Cardiac septum (tissue), 1 donor: Measurements from ENCODE around the gene TBC1D21. TPM values are rescaled to one million over a fixed set of nuclear protein-coding genes. Genes with fewer than 3 reads are reported as not detected.

Source experiments
- DNase-seq: peaks from one replicate; pipeline ENCODE4 v3.0.0-alpha.2; 2020; ENCODE audit warnings: low spot score
- intact Hi-C: fragments of 100-400 bp; cut with DNase I; formaldehyde crosslinking; loops from one replicate; pipeline ENCODE4 v1.14.0; 2022
- long read RNA-seq: library from polyadenylated mRNA; unstranded; transcript quantifications from one replicate; pipeline ENCODE4 v2.0.0, GENCODE V29; 2021
- total RNA-seq: library from RNA; stranded (reverse); fragmentation: NEBNext Ultra II Directional; extraction: Animal tissue kit (Norgen Biotek cat#: 25700); gene quantifications from one replicate; pipeline ENCODE4 v1.2.1, GENCODE V29; 2021
- donor health status: DM: no; HTN: no; CAD: no.

Gene TBC1D21
- total RNA-seq: not detected
- long read RNA-seq: 0 reads

GRCh38 chr15:73873456-73873855, at the start of gene TBC1D21:
TBC1D21 (plus strand) TSS chr15:73873564; CDS start chr15:73873710, 146 bp downstream.
- DNase-seq: peak; percentile 54
- intact Hi-C loops: no loop called here

DNA sequence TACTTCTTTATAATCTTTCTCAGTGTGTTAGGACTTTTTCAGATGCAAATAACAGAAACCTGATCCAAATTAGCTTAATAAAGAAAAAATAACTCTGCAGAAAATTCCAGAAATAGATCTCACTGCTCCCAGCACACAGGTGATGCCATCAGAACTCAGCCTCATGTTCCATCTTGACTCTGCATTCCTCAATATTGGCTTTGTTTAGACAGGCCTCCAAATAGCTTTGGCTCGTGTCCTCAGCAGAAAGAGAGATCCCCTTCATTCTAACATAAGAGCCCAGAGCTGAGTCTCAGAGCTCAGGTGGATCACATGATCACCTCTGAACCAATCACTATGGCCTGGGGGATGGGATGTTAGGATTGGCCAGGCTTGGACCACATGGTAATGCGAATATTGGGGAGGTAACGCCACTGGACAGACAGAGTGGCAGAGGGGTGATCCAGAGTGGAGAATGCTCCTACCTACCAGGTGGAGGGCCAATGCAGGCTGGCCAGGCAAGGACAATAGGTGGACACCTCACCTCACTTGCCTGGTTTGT, 46.6 kb upstream of the TBC1D21 start:
- intact Hi-C loops: no loop called here

DNA sequence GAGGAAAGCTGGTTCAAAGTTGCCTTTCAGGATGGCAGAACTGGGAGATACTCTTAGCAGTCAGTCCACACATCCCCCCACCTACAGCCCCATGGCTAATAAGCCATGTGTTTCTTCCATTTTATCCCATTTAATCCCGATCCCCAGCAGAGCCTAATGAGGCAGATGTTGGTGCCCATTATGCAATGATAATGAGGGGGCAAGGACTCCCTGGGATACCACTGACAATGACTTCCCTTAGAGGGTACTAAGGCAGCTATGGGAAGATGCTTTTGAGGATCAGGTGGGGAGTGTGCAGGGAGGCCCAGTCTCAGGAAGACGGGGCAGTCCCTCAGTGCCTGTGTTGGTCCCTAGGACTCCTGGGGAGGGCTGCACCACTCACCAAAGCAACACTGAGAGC, 43.8 kb upstream of the TBC1D21 start:
- DNase-seq: no peak
- intact Hi-C loops: no loop called here

More for the DNA sequence above, 46.6 kb upstream of the TBC1D21 start:
- no peak for DNase-seq

DNA sequence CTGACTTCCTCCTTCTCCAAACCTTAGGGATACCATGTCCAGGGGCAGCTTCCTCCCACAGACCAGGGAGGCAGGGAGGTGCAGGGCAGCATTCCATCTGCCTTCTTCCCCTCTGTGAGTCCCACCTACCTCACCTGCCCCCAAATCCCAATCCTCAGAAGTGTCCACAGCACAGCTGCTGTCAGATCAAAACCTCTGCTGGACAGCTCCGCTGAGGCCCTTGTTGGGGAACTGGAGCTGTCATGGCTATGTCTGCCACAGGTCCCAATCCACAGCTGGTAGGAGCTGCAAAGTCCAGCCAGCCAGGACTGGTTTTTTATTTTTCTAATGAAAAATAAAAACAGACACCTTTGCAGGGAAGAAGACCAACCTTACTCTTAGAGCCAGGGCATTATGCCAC, 40.7 kb upstream of the TBC1D21 start:
- intact Hi-C loops: no loop called here
- DNase-seq: no peak

DNA sequence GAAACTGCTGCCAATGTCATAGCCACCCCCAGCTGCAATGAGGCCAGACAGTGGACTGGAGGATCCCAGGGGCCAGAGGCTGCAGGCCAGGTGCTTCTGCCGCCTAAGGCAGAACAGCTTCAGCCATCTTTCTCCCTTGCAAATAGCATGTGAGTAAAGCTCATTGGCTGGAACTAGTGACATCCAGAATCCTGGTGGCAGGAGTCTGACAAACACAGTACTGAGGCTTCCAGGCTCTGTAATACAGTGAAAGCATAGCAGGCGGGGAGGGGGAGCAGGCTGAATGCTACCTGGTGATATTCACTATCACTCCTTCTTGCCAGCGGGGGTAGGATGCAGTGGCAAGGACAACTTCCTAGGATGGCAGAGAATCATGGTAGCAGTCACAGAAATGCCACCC, 36.5 kb upstream of the TBC1D21 start:
- peak; percentile 26 for DNase-seq
- intact Hi-C loops: no loop called here

DNA sequence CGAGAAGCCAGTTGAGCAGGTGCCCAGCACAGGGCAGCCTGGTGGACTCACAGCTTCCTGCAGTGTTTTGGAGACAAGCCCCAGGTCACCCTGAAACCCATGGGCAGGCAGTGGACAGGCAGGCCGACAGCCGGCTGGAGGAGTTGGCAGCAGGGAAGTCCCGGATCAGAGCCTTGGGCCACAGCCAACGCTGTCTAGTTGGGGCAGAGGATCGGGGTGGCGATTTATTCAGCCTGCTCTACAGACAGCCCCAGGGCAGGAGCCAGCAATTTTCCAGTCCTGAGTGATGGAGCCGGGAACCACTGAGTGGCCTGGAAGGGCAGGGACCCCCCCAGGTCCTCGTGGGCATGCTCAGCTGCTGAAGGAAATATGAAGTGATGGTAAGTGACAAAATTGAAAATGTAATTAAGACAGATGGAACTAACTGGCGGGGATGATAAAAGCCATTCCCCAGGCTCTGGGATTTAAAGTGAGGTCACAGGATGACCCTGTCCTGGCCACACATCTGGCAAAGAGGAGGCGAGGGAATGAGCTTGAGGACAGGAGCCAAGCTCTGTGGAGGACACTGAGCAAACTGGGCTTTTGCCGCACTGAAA, 34.4 kb upstream of the TBC1D21 start:
- intact Hi-C loops: no loop called here

GRCh38 chr15:73839699-73840377, 33.5 kb upstream of the TBC1D21 start:
- intact Hi-C loops: no loop called here
- peak; percentile 17 for DNase-seq

More for the DNA sequence above, 34.4 kb upstream of the TBC1D21 start:
- peak; percentile 92 for DNase-seq

DNA sequence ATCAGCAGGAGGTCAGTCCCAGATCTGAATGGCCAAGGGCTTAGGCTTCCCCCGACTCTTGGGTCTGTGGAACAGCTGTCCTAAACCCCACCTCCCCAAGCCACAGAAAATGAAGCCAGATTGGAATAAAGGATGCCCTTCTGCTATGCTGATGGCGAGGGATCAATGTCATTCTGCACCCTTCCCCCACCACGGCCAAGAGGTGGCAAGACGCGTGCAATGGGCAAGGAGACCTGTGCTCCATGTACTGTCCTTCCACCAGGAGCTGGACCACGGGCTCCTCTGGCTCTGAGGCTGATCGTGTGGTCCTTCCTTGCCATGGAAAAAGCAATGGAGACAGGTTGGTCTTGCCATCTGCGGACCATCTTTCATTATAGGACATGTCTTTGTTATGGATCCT, 32.6 kb upstream of the TBC1D21 start:
- DNase-seq: peak; percentile 55
- intact Hi-C loops: no loop called here

GRCh38 chr15:73841756-73842725, 31.3 kb upstream of the TBC1D21 start:
- intact Hi-C loops: no loop called here
- DNase-seq: peak; percentile 39

DNA sequence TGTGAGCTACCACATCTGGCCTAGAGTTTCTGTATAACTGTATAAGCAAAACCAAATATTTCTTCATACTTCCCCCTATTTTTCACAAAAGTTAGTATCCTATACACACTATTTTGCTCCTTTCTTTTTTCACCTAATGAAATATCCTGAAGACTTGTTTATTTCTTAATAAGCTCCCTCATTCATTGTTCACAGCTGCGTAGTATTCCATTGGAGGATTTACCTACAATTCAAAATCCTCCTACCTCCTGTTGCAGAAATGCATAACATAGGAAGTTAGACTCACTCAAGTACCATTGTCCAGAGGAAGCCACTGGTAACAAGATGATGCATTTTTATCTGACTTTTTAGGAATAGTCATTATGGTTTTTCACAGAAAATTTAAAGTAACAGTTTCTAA, 29.6 kb upstream of the TBC1D21 start:
- intact Hi-C loops: no loop called here
- DNase-seq: no peak

DNA sequence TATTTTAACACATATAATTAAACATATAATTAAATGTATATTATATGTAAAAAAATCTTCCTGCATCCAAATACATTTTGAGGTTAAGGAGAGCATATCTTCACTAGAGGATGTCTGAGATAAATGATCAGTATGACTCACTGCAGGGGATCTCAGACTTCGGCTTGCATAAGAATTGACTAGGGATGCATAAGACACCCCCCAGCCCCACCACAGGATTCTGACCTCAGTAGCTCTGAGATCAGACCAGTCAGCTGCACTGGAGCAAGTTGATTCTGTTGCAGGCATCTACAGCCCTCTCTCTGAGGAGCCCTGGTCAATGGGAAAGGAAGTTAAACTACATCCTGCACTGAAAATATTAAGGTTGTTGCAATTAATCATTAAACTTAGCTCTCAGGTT, 29.0 kb upstream of the TBC1D21 start:
- intact Hi-C loops: no loop called here
- no peak for DNase-seq

DNA sequence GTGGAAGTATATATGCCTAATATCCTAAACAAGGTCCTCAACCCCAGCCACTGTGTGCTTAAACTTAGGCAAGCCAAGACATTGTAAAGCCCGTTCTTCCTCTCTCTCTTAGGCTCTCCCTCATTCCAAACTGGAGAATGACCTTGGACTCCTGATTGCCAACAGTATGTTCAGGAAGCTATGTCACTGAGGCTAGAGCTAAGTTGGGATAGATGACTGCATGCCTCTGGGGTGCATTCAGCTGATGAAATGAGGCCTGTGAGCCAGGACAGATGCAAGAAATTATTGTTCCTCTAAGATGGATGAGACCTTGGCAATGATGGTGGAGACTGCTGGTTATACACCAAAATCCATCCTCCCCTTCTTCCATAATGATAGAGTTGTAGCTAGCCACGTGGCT, 27.9 kb upstream of the TBC1D21 start:
- intact Hi-C loops: no loop called here
- DNase-seq: peak; percentile 47

DNA sequence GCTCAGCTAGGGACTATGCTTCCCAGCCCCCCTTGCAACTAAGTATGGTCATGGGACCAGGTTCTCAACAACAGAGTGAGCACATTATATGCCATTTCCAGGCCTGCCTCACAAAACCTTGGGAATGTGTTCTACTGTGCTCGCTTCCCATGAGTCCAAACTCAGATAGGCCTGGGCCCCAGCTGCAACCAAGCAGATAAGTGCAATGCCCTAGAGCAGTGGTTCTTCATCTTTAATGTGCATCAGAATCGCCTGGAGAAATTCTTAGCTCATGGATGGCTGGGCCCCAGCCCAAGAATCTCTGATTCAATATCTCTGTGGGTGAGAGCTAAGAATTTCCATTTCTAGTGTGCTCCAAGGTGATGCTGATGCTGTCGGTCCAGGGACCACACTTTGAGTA, 27.5 kb upstream of the TBC1D21 start:
- intact Hi-C loops: no loop called here
- peak; percentile 26 for DNase-seq

DNA sequence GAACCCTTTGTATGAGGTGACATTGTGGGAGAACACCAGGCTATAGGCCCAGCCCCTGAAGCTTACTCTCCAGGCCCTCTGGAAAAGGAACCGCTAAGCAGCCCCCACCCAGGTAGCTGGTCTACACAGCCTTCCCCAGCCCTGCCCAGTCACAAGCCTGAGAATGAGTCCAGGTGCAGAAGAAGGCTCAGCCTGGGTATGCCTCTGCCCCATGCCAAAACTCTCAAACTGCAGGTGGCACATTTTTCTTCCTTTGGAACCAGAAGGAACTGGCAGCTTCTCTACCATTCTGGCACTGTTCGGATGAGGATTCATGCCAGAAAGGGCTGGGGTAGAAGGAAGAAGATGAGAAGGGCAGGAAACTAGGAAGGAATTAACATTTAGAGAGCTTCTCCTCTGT, 23.7 kb upstream of the TBC1D21 start:
- no peak for DNase-seq
- intact Hi-C loops: no loop called here

GRCh38 chr15:73850228-73850627, 23.1 kb upstream of the TBC1D21 start:
- no peak for DNase-seq
- intact Hi-C loops: no loop called here

DNA sequence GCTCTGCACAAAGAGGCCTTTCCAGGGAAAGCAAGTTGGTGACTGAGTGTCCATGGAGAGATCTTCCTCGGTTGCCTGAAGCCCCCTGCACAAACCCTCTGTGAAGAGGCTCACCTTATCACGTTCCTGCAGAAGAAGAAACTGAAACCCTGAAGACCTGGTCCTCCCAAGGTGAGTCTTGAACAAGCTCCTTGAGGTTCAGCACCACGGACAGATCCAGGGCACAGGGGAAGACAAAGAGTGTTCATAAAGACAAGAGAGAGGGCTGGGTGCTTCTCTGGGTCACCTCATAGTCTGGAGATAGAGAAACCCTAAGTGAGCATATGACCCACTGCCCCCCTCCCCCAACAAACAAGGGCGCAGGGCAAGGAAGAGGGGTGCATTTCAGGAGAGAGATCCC, 21.7 kb upstream of the TBC1D21 start:
- intact Hi-C loops: no loop called here
- DNase-seq: no peak

- intact Hi-C loops: no loop called here
These were observed 20.9 kb upstream of the TBC1D21 start for GRCh38 chr15:73852507-73852906.

DNA sequence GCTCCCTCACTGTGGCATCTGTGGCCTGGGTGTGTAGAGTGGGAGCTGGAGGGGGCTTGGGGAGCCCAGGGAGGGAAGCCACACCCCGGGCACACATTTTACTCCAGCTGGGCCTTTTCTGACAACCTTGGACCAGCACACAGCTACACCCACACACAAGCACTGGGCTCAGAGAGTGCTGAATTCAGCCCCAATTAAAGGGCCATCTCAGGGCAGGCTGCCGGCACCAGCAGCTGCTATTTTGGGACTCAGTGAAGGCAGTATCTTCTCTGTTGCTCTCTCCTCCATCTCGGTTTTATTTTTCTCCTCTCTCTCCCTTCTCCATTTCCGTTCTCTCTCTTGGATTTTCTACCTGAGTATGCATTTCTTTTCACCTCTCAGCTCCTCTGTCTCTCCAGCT, 19.1 kb upstream of the TBC1D21 start:
- no peak for DNase-seq
- intact Hi-C loops: no loop called here

More at GRCh38 chr15:73852507-73852906, 20.9 kb upstream of the TBC1D21 start:
- no peak for DNase-seq

GRCh38 chr15:73856458-73857192, 16.7 kb upstream of the TBC1D21 start:
- DNase-seq: peak; percentile 74
- intact Hi-C loops: no loop called here
